ENCODE results near the gene FYN.
"Not testable (repeated sequence)": the region's sequence is repeated elsewhere in the genome, so short reads cannot be mapped to it uniquely, and the experiment has no call there.

FYN gene

DNA sequence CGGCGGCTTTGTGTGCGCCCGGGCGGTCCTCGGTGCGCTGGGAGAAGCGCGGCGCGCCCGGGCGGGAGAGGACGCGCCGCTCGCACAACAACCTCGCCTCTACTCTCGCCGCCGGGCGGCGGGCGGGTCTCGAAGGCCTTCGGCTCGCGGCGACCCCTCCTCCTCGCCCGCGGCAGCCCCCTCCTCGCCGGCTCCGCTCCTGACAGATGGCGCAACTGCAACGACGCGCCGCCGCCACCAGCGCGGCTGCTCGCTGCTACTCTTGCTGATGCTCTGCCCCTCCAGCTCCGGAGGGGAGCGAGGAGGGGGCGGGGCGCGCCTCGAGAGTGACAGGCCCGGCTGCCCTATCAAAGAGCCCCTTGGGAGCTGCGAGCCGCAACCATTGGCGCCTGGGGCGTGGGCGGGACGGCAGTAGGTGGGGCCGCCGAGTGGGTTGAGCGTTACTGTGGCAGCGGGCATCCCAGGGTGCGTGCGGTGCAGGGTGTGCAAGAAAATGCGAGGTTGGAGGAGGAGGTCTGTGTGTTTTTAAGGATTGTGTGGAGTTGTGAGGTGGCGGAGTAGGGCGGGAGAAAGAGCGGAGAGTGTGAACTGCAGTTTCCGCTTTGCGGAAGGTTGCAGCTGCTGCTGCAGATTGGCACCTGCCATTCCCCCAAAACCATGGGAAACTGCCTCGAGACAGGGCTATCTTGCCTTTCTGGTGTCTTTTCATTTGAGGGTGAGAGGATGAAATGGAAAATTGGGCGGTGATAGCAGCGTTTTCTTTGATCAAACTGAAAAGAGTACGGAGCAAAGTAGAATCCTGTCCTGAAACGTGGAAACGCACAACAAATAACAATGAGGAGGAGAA, at the start of gene FYN:
Gene FYN, minus strand, starts transcription at position 275 of the 847 bp plus-strand sequence. CDS start 153,401 bp downstream, outside the sequence.
- DNase-seq, result peak; percentile 94 to 98

DNA sequence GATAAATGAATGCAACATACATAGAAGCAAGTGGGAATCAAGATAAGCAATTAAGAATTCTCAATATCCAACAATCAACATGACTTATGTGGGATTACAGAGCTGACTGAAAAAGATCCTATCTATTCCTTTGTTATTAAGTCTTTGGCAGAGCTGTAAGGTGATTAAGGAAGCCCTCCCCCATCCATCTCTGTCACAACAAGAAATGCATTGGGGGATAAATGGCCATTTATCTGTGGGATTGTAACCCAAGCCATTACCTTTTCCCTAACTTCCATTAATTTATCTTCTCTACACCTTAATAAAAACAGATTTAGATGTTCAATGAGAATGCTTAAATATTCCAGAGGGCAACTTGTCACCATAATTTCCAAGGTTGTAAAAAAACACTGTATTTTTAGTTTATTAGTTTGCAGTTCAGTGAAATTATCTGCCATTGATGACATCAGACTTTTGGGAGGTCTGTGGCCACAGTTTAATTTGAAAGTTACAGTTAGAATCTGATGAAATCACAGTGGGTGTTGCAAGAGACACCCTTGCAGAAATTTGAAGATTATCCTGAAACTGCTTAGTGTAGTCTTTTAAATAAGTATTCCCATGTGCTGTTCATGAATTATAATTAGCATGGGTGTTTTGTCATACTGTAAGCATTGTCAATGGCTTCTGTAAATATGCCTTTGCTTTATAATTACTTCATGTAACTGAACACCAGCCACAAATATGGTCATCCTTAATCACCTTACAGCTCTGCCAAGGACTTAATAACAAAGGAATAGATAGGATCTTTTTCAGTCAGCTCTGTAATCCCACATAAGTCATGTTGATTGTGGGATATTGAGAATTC, 49.4 kb upstream of the FYN start:
- peak; percentile 59 to 84 for DNase-seq

DNA sequence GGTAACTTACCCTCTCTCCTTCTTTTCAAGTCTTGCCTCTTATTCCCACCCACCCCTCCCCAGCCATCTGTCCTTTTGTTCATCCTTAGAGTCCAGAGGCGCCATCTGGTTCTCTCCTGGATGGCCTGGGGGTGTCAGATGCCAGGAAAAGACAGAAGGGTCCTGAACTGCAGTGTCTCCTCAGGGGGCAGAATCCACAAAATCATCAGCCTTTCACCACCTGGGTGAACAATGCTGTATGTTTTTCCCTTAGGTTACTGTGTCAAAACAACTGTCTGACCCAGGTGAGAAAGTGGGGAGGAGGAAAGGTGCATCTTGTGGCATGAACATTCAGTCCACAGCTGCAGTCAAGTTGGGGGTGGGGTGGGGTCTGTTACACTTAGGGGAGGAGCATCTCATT, 47.9 kb upstream of the FYN start:
- no peak for DNase-seq

DNA sequence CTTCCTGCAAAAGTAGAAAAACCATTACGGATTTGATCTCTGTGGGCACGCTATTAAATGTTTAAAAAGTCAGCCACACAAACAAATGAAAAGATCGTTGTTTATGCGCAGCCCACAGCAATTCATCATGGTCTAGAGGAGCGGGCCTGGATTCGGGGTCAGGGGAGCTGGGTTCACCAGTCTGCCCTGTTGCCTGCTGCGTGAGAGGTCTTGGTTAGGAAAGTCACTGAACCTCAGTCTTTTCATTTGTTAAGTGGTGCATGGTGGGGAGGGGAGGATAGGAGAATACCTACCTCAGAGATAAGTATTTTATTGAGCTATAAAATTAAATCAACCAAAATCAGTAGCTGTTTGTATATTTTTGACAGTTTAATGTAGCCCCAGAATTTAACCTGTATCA, 47.3 kb upstream of the FYN start:
- no peak for DNase-seq

DNA sequence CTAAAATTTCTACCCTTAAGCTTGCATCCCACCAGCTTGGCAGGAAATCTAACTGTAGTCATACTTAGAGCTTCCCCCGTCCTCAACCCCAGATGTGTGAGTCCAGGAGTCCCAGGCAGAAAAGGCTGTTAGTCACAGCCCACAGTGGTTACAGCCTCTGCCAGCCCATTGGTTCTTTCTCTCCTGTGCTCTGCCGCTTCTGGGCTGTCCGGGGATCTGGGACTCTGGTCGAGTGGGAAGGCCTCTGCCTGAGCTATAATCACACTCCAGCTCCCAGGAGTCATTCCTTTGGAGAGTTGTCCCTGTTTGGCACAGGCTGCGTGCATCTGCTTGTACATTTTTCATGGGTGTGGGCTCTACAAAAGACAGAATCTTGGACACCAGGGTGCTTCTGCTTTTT, 45.6 kb upstream of the FYN start:
- no peak for DNase-seq

DNA sequence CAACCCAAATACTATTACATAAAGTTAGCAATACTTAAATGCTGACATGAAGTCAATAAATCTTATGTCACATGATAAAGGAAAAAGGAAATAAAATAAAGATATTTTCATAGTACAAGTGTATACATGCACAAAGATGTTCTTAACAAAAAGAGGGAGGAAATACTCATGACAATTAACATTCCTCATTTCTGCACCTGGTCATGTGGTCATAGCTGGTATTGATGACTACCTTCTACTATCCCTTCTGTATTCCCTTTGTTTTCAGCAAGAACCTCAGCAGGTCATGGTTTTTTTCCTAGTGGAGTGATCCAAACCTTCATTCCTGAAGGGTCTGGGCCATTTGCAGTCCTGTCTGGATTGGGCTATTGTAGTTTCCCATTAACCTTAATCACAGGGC, 43.5 kb upstream of the FYN start:
- DNase-seq, result no peak

DNA sequence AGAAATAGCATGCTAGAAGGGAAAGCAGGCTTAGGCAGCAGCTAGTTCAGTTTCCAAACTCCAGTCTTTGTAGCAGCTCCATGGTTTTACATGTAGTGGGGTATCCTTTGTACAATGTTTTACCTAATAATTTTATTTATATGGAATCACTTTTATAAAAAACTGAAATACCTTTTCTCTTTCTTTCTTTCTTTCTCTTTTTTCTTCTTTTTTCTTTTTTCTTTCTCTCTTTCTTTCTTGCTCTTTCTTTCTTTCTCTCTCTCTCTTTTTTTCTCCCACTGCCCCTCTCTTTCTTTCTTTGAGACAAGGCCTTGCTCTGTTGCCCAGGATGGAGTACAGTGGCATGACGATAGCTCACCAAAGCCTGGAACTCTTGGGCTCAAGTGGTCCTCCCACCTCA, 41.4 kb upstream of the FYN start:
- no peak for DNase-seq

DNA sequence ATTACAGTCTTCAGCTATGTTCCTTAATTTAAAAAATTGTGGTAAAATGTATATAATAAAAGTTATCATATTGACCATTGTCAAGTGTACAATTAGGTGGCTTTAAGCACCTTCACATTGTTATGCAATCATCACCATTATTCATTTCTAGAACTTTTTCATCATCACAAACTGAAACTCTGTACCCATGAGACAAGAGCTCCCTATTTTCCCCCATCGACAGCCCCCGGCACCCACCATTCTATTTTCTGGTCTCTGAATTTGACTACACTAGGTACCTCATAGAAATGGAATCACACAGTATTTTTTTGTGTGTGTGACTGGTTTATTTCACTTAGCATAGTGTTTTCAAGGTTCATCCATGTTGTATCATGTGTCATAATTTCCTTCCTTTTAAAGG, 39.7 kb upstream of the FYN start:
- no peak for DNase-seq

DNA sequence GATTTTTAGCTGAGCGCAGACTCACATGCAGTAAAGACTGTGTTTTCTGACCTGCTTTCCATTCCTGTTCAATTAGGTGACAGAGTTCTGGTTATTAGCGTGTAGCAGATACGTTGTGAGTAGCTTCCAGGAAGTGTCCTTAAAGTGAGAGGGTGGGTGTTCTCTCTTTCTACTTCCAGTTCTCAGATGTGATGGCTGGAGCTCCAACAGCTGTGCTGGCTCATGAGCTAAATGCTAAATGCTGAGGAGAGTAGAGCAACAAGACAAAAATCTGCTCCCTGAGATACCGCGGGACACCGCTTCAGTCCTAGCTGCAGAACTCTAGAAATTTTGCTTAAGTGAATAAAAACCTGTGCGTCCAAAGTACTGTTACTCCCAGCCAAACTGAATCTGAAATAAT, 38.2 kb upstream of the FYN start:
- no peak for DNase-seq

DNA sequence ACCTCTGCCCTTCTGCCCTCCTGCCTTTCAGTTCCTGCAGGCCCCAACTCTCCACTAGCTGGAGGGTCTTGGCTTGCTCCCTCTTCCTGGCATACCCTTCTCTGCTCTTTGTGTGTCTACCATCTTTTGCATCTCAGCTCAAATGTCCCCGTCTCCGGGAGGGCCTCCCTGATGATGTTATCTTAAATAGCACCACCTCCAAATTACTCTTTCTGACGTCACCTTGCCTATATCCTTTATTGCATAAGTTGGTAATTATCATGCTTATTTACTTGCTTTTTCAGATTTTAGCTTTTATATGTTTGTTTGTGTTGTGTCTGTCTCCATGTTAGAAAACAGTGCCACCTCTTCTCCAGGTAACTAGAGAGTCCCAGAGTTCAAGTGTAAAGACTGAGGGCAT, 36.0 kb upstream of the FYN start:
- no peak for DNase-seq

DNA sequence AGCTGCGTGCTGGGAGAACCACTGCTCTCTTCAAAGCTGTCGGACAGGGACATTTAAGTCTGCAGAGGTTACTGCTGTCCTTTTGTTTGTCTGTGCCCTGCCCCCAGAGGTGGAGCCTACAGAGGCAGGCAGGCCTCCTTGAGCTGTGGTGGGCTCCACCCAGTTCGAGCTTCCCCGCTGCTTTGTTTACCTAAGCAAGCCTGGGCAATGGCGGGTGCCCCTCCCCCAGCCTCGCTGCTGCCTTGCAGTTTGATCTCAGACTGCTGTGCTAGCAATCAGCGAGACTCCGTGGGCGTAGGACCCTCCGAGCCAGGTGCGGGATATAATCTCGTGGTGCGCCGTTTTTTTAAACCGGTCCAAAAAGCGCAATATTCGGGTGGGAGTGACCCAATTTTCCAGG, 35.1 kb upstream of the FYN start:
- DNase-seq, result not testable (repeated sequence)

DNA sequence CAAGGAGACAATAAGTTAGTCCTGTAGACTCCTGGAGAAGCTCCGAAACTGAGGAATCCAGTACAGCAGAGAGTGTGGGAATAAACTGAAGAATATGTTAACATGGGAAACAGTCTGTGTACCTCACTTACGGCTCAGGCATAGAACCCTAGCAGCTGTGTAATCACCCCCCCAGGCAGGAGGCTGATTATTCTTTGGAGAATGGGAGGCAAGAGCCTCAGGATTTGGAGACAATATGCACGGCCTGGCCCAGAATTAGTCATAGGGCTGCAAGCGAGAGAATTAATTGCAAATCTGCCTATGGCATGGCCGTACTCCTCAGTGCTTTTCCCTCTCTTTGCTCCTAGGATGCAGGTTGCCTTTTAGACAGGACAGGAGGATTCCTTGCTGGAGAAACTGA, 27.5 kb upstream of the FYN start:
- DNase-seq, result no peak

DNA sequence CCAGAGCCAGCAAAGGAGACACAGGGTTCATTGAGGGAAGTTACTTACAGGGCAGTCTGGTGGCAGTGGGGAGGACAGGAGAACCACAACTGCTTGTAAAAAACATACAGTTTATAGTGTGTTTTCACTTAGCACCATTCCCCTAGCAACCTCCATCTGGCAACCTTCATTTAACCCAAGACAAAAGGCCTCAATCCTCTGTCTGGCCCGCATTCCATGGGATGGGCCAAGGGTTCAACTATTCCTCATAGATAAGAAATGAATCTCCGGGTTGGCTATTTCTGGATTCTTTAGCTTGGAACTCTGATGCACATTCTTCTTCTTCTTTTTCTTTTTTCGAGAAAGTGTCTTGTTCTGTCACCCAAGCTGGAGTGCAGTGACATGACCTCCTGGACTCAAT, 26.3 kb upstream of the FYN start:
- DNase-seq, result no peak

DNA sequence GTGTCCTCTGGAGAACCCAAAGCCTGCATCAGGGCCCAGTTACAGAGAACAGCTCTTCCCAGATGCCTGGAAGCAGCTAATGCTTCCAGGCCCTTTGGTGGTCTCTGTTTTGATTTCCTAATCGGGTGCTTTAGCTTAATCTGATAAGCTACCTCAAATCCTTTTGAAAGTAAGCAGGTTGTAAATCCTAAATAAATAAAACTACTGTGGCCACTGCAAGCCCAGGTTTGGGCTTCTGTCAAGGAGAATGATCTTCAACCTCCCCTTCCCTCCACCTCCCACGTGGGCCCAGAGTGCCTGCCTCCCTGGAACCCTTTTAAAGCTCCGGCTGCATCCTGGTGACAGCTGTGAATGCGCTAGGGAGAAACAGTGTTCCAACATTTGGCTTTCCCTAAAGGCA, 25.2 kb upstream of the FYN start:
- DNase-seq, result no peak

DNA sequence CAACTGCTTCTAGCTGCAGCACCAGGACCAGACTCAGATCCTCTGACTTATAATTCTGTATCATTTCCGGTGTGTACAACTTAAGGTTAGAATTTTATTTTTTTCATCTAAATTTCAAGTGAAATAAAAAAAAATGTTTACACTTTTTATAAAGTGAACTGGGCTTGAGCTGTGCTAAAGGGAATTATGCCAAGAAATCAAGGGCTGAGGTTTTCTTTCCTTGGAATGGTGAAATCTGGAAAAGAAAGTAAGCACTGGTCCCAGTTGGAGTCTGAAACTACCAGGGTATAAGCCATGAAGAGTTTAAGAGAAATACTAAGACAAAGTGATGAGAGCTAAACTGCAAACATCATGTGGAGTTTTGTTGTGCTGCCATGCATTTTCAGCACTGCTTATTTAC, 21.7 kb upstream of the FYN start:
- DNase-seq, result no peak

DNA sequence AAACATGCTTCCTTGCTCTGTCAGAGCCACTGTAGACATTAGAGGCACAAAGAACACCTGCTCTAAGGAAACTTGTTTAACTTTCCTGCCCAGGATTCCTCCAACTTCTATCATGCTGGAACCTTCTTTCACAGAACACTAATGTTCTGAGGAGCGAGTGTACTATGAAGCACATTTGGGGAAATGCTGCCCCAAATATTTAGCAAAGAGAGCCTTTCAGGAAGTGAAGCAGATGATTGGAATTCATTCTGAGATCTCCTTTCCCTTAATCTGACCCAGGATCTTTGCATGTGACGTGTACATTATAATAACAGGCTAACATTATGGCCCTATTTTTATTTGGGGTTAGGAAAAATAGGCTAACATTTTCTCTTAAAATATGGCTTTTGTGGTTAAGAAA, 21.0 kb upstream of the FYN start:
- no peak for DNase-seq

DNA sequence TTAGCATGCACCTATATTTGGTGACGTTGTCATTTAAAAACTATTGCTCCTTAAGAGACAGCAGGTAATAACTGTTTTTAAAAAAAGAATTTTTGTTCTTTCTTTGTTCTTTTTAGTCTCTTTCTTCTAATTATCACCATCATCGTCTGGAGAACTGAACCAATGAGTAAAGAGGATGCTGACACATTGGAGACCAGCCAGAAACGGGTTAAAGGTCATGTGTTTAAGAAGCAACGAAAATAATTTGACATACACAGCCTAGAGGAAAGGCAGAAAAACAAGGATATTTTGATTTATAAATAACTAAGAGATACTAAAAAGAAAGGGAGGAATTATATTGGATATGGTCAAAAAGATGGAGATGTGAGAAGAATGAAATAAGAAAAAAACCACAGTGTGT, 19.2 kb upstream of the FYN start:
- DNase-seq, result no peak

DNA sequence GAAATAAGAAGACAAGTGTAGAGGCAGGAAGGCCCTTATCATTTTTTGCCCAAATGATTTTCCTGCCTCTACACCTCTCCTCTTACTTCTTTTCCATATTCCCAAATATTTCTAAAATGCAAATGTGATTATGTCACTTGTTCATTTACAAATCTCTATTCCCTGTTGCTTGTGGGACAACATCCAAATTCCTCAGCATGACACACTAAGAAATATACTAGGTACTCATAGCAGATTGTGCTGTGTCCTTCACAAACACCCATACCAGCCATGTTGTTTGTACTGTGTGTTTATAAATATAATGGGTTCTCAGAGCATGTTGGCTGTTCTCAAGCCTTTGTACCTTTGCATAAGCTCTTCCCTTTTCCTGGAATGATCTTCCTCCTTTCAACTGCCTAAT, 17.7 kb upstream of the FYN start:
- DNase-seq, result no peak

DNA sequence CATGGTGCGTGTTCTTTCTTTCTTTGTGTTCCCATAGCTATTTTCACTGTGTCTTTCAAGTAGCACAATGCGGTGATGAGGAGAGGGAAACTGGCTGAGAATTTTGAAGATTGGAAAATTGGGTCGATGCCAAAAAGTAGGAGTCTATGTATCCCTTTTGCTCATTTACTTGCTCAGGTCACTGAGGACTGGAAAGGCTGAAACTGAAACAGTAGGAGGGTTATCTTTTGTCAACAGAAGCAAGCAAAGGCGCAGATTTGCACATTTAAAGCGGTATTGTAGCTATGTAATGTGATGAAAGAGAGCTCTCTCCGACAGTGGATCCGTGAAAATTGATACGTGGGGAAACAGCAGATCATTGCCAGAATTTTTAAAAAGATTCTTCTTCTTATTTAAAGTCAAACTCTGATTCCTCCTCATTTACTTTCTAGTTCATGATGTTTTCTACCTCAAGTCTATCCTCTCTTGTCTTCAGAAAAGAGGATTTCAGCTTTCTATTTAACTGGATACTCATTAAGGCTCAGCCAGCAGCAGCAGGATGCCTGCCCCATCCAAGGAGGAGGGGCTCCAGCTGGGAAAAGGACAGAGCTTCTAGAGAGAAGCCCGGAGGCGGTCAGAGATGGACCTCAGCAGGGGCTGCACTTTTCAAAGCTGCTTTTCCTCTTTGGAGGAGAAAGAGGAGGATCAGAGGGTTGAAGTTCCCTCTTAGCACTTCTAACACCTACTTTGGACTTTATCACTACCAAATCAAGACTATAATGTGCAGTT, 15.9 kb upstream of the FYN start:
- no peak for DNase-seq

DNA sequence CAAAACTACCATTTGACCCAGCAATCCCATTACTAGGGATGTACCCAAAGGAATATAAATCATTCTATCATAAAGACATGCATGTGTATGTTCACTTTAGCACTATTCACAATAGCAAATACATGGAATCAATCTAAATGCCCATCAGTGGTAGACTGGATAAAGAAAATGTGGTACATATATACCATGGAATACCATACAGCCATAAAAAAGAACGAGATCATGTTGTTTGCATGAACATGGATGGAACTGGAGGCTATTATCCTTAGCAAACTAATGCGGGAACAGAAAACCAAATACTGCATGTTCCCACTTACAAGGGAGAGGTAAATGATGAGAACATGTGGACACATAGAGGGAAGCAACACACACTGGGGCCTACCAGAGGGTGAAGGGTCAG, 13.5 kb upstream of the FYN start:
- DNase-seq, result not testable (repeated sequence)

DNA sequence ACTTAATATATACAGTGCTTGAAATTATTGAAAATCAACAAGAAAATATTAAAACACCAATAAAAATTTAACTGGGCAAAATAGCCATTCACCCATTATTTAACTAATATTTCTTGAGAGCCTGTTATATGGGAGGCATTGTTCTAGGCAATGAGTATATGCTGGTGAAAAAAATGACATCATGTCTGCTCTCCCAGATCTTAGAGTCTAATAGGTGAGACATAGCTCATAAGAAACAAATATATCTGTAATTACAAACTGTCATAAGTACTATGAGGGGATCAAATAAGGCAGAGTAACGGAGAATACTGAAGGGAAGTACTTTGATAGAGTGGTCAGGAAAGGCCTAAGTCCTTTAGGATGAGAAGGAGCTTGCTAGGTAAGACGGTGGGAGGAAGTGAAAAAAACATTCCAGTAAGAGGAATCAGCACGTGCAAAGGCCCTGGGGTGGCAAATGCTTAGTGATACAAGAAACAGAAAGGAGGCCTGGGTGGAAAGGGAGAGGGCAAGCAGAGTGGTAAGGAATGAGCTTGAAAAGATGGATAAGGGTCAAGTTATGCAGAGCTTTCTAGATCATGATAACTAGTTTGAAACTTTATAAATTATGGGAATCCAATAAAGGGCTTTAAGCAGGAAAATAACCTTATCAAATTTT, 12.2 kb upstream of the FYN start:
- no peak for DNase-seq

DNA sequence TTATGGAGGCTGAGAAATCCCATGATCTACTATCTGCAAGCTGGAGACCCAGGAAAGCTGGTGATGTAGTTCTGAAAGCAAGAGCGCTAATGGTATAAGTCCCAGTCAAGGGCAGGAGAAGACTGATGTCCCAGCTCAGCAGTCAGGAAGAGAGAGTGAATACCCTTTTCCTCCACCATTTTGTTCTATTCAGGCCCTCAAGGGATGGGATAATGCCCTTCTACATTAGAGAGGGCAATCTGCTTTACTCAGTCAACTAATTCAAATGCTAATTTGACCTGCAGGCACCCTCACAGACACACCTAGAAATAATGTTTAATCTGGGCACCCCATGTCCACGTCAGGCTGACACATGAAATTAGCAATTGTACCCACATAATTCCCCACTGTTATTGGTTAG, 10.8 kb upstream of the FYN start:
- DNase-seq, result no peak
